Measurements from ENCODE around the gene EYS.

The EYS gene

GRCh38 chr6:65289491-65289890 is 417.5 kb downstream of the EYS start:
- 84% methylated on average over 1 of the region's 2 CpGs for WGBS
- Histone ChIP-seq H3K4me1 (ENCODE audit: control insufficient read depth, insufficient read depth, low read depth, low read length) (no peaks in the 10 kb centered on the region), H4K91ac (ENCODE audit: low read length) (no peak overlapping the region)

GRCh38 chr6:65285275-65285674 is 421.8 kb downstream of the EYS start:
- no peak overlapping the region for H3K14ac ChIP-seq (ENCODE audit: low read length in 2 of 2)
- H3K9me3 ChIP-seq (ENCODE audit: control insufficient read depth, low read length): no peaks in the 10 kb centered on the region
- no peak for DNase-seq
- no peaks in the 10 kb centered on the region for H3K4me1 ChIP-seq (ENCODE audit: control insufficient read depth, insufficient read depth, low read depth, low read length)
- H2BK15ac ChIP-seq (ENCODE audit: low read depth, poor library complexity, severe bottlenecking): no peak overlapping the region
- H2AK5ac ChIP-seq (ENCODE audit: low read length, severe bottlenecking): no peak overlapping the region
- no peak overlapping the region for H3K27ac ChIP-seq (ENCODE audit: low read length, poor library complexity, severe bottlenecking)
- H3K9ac ChIP-seq (ENCODE audit: low read length): no peak overlapping the region
- H3K4me2 ChIP-seq (ENCODE audit: low read length, poor library complexity, severe bottlenecking): no peak overlapping the region
- H4K91ac ChIP-seq (ENCODE audit: low read length): no peak overlapping the region
- H3K36me3 ChIP-seq (ENCODE audit: control insufficient read depth in 1 of 2, insufficient read depth in 2 of 2, low read depth in 1 of 2, low read length in 2 of 2): no peaks in the 10 kb centered on the region
- H3K4ac ChIP-seq (ENCODE audit: low read depth in 1 of 2, low read length in 2 of 2): no peak overlapping the region
- H2BK120ac ChIP-seq (ENCODE audit: low read depth, low read length): no peak overlapping the region
- H3K27me3 ChIP-seq (ENCODE audit: control insufficient read depth in 1 of 2, insufficient read depth in 1 of 2, low read length in 2 of 2): no peaks in the 10 kb centered on the region
- H3K79me1 ChIP-seq (replicated peaks; ENCODE audit: low read length, poor library complexity, severe bottlenecking): no peaks in the 10 kb centered on the region
- H2BK12ac ChIP-seq (ENCODE audit: low read length in 2 of 2): no peak overlapping the region
- no peak overlapping the region for H3K18ac ChIP-seq (ENCODE audit: low read depth in 1 of 2, low read length in 2 of 2)
- no peak overlapping the region for H2AFZ ChIP-seq (ENCODE audit: low read depth, low read length)
- H3K23ac ChIP-seq (ENCODE audit: low read length in 2 of 2): no peak overlapping the region
- H3K4me3 ChIP-seq (ENCODE audit: insufficient read depth in 1 of 2, low read depth in 1 of 2, low read length in 2 of 2): no peak overlapping the region
- H2BK5ac ChIP-seq (ENCODE audit: low read depth, low read length, poor library complexity, severe bottlenecking): no peak overlapping the region
- H4K8ac ChIP-seq (ENCODE audit: low read length): no peak overlapping the region

More at GRCh38 chr6:65289491-65289890, 417.5 kb downstream of the EYS start:
- H3K4ac ChIP-seq (ENCODE audit: low read depth in 1 of 2, low read length in 2 of 2): no peak overlapping the region
- no peaks in the 10 kb centered on the region for H3K79me1 ChIP-seq (replicated peaks; ENCODE audit: low read length, poor library complexity, severe bottlenecking)
- H2BK5ac ChIP-seq (ENCODE audit: low read depth, low read length, poor library complexity, severe bottlenecking): no peak overlapping the region
- H3K36me3 ChIP-seq (ENCODE audit: control insufficient read depth in 1 of 2, insufficient read depth in 2 of 2, low read depth in 1 of 2, low read length in 2 of 2): no peaks in the 10 kb centered on the region
- H2BK120ac ChIP-seq (ENCODE audit: low read depth, low read length): no peak overlapping the region
- H4K8ac ChIP-seq (ENCODE audit: low read length): no peak overlapping the region
- H3K9me3 ChIP-seq (ENCODE audit: control insufficient read depth, low read length): no peaks in the 10 kb centered on the region
- H3K4me2 ChIP-seq (ENCODE audit: low read length, poor library complexity, severe bottlenecking): no peak overlapping the region
- H2AK5ac ChIP-seq (ENCODE audit: low read length, severe bottlenecking): no peak overlapping the region
- H2BK15ac ChIP-seq (ENCODE audit: low read depth, poor library complexity, severe bottlenecking): no peak overlapping the region
- H2AFZ ChIP-seq (ENCODE audit: low read depth, low read length): no peak overlapping the region
- no peak overlapping the region for H3K9ac ChIP-seq (ENCODE audit: low read length)
- H3K27me3 ChIP-seq (ENCODE audit: control insufficient read depth in 1 of 2, insufficient read depth in 1 of 2, low read length in 2 of 2): no peaks in the 10 kb centered on the region
- H3K27ac ChIP-seq (ENCODE audit: low read length, poor library complexity, severe bottlenecking): no peak overlapping the region
- H3K18ac ChIP-seq (ENCODE audit: low read depth in 1 of 2, low read length in 2 of 2): no peak overlapping the region
- no peak overlapping the region for H3K14ac ChIP-seq (ENCODE audit: low read length in 2 of 2)
- no peak overlapping the region for H3K4me3 ChIP-seq (ENCODE audit: insufficient read depth in 1 of 2, low read depth in 1 of 2, low read length in 2 of 2)
- DNase-seq: peak; percentile 3
- no peak overlapping the region for H2BK12ac ChIP-seq (ENCODE audit: low read length in 2 of 2)
- H3K23ac ChIP-seq (ENCODE audit: low read length in 2 of 2): no peak overlapping the region

GRCh38 chr6:65280060-65280459 is 427.0 kb downstream of the EYS start:
- no peak overlapping the region for H4K8ac ChIP-seq (ENCODE audit: low read length)
- H3K14ac ChIP-seq (ENCODE audit: low read length in 2 of 2): no peak overlapping the region
- H3K9me3 ChIP-seq (ENCODE audit: control insufficient read depth, low read length): no peaks in the 10 kb centered on the region
- H3K27me3 ChIP-seq (ENCODE audit: control insufficient read depth in 1 of 2, insufficient read depth in 1 of 2, low read length in 2 of 2): no peaks in the 10 kb centered on the region
- H4K91ac ChIP-seq (ENCODE audit: low read length): no peak overlapping the region
- H2AFZ ChIP-seq (ENCODE audit: low read depth, low read length): no peak overlapping the region
- H2BK12ac ChIP-seq (ENCODE audit: low read length in 2 of 2): no peak overlapping the region
- H3K27ac ChIP-seq (ENCODE audit: low read length, poor library complexity, severe bottlenecking): no peak overlapping the region
- H3K36me3 ChIP-seq (ENCODE audit: control insufficient read depth in 1 of 2, insufficient read depth in 2 of 2, low read depth in 1 of 2, low read length in 2 of 2): no peaks in the 10 kb centered on the region
- no peak for DNase-seq
- 100% methylated on average over 2 of the region's 3 CpGs for WGBS
- H2BK15ac ChIP-seq (ENCODE audit: low read depth, poor library complexity, severe bottlenecking): no peak overlapping the region
- no peak overlapping the region for H3K9ac ChIP-seq (ENCODE audit: low read length)
- H2BK5ac ChIP-seq (ENCODE audit: low read depth, low read length, poor library complexity, severe bottlenecking): no peak overlapping the region
- H3K23ac ChIP-seq (ENCODE audit: low read length in 2 of 2): no peak overlapping the region
- no peak overlapping the region for H2AK5ac ChIP-seq (ENCODE audit: low read length, severe bottlenecking)
- no peak overlapping the region for H3K4ac ChIP-seq (ENCODE audit: low read depth in 1 of 2, low read length in 2 of 2)
- no peaks in the 10 kb centered on the region for H3K79me1 ChIP-seq (replicated peaks; ENCODE audit: low read length, poor library complexity, severe bottlenecking)
- H3K4me3 ChIP-seq (ENCODE audit: insufficient read depth in 1 of 2, low read depth in 1 of 2, low read length in 2 of 2): no peak overlapping the region
- H3K18ac ChIP-seq (ENCODE audit: low read depth in 1 of 2, low read length in 2 of 2): no peak overlapping the region
- H3K4me1 ChIP-seq (ENCODE audit: control insufficient read depth, insufficient read depth, low read depth, low read length): no peaks in the 10 kb centered on the region
- no peak overlapping the region for H3K4me2 ChIP-seq (ENCODE audit: low read length, poor library complexity, severe bottlenecking)
- no peak overlapping the region for H2BK120ac ChIP-seq (ENCODE audit: low read depth, low read length)

GRCh38 chr6:65262241-65262640 is 444.8 kb downstream of the EYS start:
- Histone ChIP-seq H3K27ac (ENCODE audit: low read length, poor library complexity, severe bottlenecking) (no peak overlapping the region), H3K14ac (ENCODE audit: low read length in 2 of 2) (no peak overlapping the region), H3K4me1 (ENCODE audit: control insufficient read depth, insufficient read depth, low read depth, low read length) (no peaks in the 10 kb centered on the region), H2AFZ (ENCODE audit: low read depth, low read length) (no peak overlapping the region), H3K9ac (ENCODE audit: low read length) (no peak overlapping the region), H3K27me3 (ENCODE audit: control insufficient read depth in 1 of 2, insufficient read depth in 1 of 2, low read length in 2 of 2) (no peaks in the 10 kb centered on the region), H2BK12ac (ENCODE audit: low read length in 2 of 2) (no peak overlapping the region), H4K8ac (ENCODE audit: low read length) (no peak overlapping the region), H2BK120ac (ENCODE audit: low read depth, low read length) (no peak overlapping the region), H3K36me3 (ENCODE audit: control insufficient read depth in 1 of 2, insufficient read depth in 2 of 2, low read depth in 1 of 2, low read length in 2 of 2) (no peaks in the 10 kb centered on the region), H3K23ac (ENCODE audit: low read length in 2 of 2) (no peak overlapping the region), H3K4me2 (ENCODE audit: low read length, poor library complexity, severe bottlenecking) (no peak overlapping the region), H2BK5ac (ENCODE audit: low read depth, low read length, poor library complexity, severe bottlenecking) (no peak overlapping the region), H2BK15ac (ENCODE audit: low read depth, poor library complexity, severe bottlenecking) (no peak overlapping the region), H3K9me3 (ENCODE audit: control insufficient read depth, low read length) (no peaks in the 10 kb centered on the region), H3K18ac (ENCODE audit: low read depth in 1 of 2, low read length in 2 of 2) (no peak overlapping the region), H4K91ac (ENCODE audit: low read length) (no peak overlapping the region), H3K4me3 (ENCODE audit: insufficient read depth in 1 of 2, low read depth in 1 of 2, low read length in 2 of 2) (no peak overlapping the region), H3K4ac (ENCODE audit: low read depth in 1 of 2, low read length in 2 of 2) (no peak overlapping the region), H3K79me1 (replicated peaks; ENCODE audit: low read length, poor library complexity, severe bottlenecking) (no peaks in the 10 kb centered on the region), H2AK5ac (ENCODE audit: low read length, severe bottlenecking) (no peak overlapping the region)
- no peak for DNase-seq
- WGBS: 100% methylated on average over 1 of the region's 3 CpGs

Data from mesenchymal stem cell (in vitro differentiated cells and primary cell).